HG03097 (cell line): Measurements from ENCODE around the gene PSMF1.

Experiments
- ATAC-seq: cut with Tn5 transposase; IDR thresholded peaks from one replicate; pipeline ENCODE4 v1.9.1; 2021; ENCODE audit not compliant: unreplicated experiment, low FRiP score

The PSMF1 gene

GRCh38 chr20:1118336-1119127 is at the start of gene PSMF1:
TSS of gene PSMF1 (plus strand) at chr20:1118602. CDS start at chr20:1118774, 172 bp downstream.
- ATAC-seq = peak; percentile 93

- no peak for ATAC-seq
Observed at GRCh38 chr20:1072258-1072657, 46.1 kb upstream of the PSMF1 start.

- ATAC-seq = no peak
Observed at GRCh38 chr20:1075616-1076015, 42.8 kb upstream of the PSMF1 start.

- ATAC-seq = no peak
Observed at GRCh38 chr20:1081891-1082290, 36.5 kb upstream of the PSMF1 start.

GRCh38 chr20:1083431-1084080 is 34.8 kb upstream of the PSMF1 start:
- no peak for ATAC-seq

- ATAC-seq = no peak
Observed at GRCh38 chr20:1085492-1086276, 32.7 kb upstream of the PSMF1 start.

- ATAC-seq = no peak
Observed at GRCh38 chr20:1086277-1087213, 31.9 kb upstream of the PSMF1 start.

- ATAC-seq = no peak
Observed at GRCh38 chr20:1087311-1087905, 31.0 kb upstream of the PSMF1 start.

GRCh38 chr20:1094751-1095150 is 23.7 kb upstream of the PSMF1 start:
- ATAC-seq = no peak

GRCh38 chr20:1101533-1101932 is 16.9 kb upstream of the PSMF1 start:
- ATAC-seq = no peak

GRCh38 chr20:1102016-1102415 is 16.4 kb upstream of the PSMF1 start:
- ATAC-seq = no peak

GRCh38 chr20:1103751-1104150 is 14.7 kb upstream of the PSMF1 start:
- no peak for ATAC-seq

- ATAC-seq = no peak
Observed at GRCh38 chr20:1105599-1106194, 12.7 kb upstream of the PSMF1 start.

- no peak for ATAC-seq
Observed at GRCh38 chr20:1107176-1107575, 11.2 kb upstream of the PSMF1 start.

- no peak for ATAC-seq
Observed at GRCh38 chr20:1108437-1108920, 9.9 kb upstream of the PSMF1 start.

GRCh38 chr20:1112908-1113307 is 5.5 kb upstream of the PSMF1 start:
- ATAC-seq = no peak

GRCh38 chr20:1118004-1118335 is 432 bp upstream of the PSMF1 start:
- ATAC-seq = no peak

GRCh38 chr20:1119128-1119505 is 715 bp downstream of the PSMF1 start:
- no peak for ATAC-seq

GRCh38 chr20:1119524-1119923 is 1.1 kb downstream of the PSMF1 start:
- ATAC-seq = no peak

- no peak for ATAC-seq
Observed at GRCh38 chr20:1121429-1121828, 3.0 kb downstream of the PSMF1 start.
